HepG2 (cell line): ENCODE results near the gene PTPRM.

Experiments used
- GTF2F1 ChIP-seq: fragments of 150-350 bp; IDR thresholded peaks from 2 replicates; pipeline ENCODE4 v1.6.1; 2014; ENCODE audit warnings: low read length
- HMG20A ChIP-seq: IDR thresholded peaks from 2 replicates; pipeline ENCODE4 v1.6.1; 2016; ENCODE audit warnings: borderline replicate concordance
- ZNF549 ChIP-seq: sonication (generic); formaldehyde crosslinking; IDR thresholded peaks from 2 replicates; pipeline ENCODE4 v1.5.0; 2020; ENCODE audit warnings: missing genetic modification reagents
- ZNF850 ChIP-seq: sonication (generic); formaldehyde crosslinking; conservative IDR thresholded peaks from 2 replicates; pipeline ENCODE4 v1.9.0; 2021; ENCODE audit warnings: mild to moderate bottlenecking, missing genetic modification reagents

DNA sequence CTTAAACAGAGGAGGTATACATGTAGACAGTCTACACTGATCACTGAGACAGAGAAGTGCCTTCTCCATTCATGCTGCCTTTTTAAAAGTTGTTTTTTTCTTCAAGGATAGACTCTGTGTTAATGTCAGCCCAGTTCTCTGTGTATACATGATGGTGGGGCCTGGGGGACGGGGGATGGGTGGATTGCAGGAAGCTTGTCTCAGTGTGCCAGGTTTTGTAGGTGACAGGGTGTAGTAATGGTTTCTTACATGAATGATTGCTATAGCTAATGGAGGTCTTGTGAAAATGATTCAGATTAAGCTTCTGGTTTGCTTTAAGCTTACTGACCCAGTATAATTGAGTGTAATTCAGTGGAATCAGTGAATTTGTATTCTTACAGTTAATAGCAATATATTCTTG is 423.6 kb downstream of the PTPRM start:
- TF ChIP-seq ZNF850 (no peak), GTF2F1 (no peak), ZNF549 (CRISPR knock-in tag) (no peak), HMG20A (CRISPR knock-in tag) (no peak)
